HL-60 (cell line): ENCODE data around the gene ARID1B.

Experiments used
- DNase-seq, 2 experiments: peaks; one replicate each; pipeline ENCODE4 v3.0.0-alpha.2; 2010 to 2020; ENCODE audit warnings: low read depth in 1 of 2, low spot score in 1 of 2
- H3K27ac ChIP-seq: fragments of 250-450 bp; sonication (Bioruptor Pico); replicated peaks from 2 replicates; pipeline ENCODE4 v1.5.1; 2020; ENCODE audit warnings: mild to moderate bottlenecking, moderate library complexity
- H3K27me3 ChIP-seq: fragments of 250-450 bp; sonication (Bioruptor Pico); 2 replicates; pipeline ENCODE4 v1.5.1; 2021; ENCODE audit warnings: mild to moderate bottlenecking, moderate library complexity; ENCODE audit not compliant: insufficient read depth, poor library complexity, severe bottlenecking
- H3K4me3 ChIP-seq: replicated peaks from 2 replicates; pipeline ENCODE4 v1.5.1; 2011; ENCODE audit warnings: mild to moderate bottlenecking, control low read depth, low read length; ENCODE audit not compliant: insufficient read depth
- GABPA ChIP-seq: IDR thresholded peaks from 2 replicates; pipeline ENCODE4 v1.6.1; 2012; ENCODE audit warnings: low read depth
- POLR2AphosphoS5 ChIP-seq: IDR thresholded peaks from 2 replicates; pipeline ENCODE4 v1.6.1; 2012; ENCODE audit warnings: low read depth
- SPI1 ChIP-seq: IDR thresholded peaks from 2 replicates; pipeline ENCODE4 v1.6.1; 2012; ENCODE audit warnings: low read depth, mild to moderate bottlenecking, borderline replicate concordance
- TF ChIP-seq, protein P1 (sequence below): IDR thresholded peaks from one replicate; pipeline ENCODE4 v1.5.1; 2011; ENCODE audit warnings: low read length, control low read depth, inconsistent platforms; ENCODE audit not compliant: insufficient read depth
- TF ChIP-seq, protein P2 (sequence below): IDR thresholded peaks from 2 replicates; pipeline ENCODE4 v1.6.1; 2012; ENCODE audit warnings: low read depth; ENCODE audit not compliant: insufficient replicate concordance

Gene ARID1B

DNA sequence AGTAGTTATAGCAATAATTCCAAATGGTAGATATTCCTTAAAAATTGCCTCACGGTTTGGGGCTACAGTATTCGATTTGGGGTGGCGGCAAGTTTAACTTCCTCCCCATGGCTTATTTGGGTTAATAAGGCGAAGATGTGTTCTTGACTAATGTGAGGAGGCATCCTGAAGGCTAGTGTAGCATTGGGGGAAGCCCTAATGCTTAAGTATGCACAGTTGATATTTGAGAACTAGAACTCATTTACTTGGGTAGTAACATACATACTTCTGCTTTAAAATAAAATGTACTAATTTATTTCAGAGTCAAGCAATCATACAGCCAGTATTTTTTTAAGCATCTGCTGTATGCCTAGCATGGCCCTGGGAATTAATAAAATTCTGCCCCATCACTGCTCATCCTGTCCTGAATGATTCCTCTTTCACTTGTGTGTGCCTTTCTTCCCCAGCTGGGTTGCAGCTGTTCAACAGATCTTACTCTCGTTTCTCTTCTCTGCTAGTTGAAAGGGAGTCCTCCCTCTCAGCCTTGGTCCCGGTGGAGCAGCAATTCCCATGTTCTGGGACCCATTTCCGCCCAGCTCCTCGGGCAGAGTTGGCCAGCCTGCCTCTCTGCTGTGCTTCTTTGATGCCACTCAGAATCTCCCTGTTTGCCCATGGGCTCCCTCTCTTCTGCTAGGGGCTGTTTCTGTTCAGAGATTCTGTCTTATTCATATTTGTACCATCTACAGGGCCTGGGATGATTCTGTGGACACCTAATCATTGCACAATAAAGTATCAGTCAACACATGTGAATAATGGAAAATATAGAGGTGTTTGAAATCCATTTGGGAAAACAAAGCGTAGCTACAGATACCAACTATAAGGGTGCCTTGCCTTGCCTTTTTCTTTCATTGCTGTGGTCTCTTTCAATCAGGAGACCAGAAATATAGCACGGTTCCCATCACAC, 104.8 kb downstream of the ARID1B start:
- Histone ChIP-seq H3K27me3 (no peaks in the 10 kb centered on the region), H3K27ac (no peak overlapping the region), H3K4me3 (no peak overlapping the region)
- TF ChIP-seq GABPA (no peak), SPI1 (no peak)
- DNase-seq: no peak

DNA sequence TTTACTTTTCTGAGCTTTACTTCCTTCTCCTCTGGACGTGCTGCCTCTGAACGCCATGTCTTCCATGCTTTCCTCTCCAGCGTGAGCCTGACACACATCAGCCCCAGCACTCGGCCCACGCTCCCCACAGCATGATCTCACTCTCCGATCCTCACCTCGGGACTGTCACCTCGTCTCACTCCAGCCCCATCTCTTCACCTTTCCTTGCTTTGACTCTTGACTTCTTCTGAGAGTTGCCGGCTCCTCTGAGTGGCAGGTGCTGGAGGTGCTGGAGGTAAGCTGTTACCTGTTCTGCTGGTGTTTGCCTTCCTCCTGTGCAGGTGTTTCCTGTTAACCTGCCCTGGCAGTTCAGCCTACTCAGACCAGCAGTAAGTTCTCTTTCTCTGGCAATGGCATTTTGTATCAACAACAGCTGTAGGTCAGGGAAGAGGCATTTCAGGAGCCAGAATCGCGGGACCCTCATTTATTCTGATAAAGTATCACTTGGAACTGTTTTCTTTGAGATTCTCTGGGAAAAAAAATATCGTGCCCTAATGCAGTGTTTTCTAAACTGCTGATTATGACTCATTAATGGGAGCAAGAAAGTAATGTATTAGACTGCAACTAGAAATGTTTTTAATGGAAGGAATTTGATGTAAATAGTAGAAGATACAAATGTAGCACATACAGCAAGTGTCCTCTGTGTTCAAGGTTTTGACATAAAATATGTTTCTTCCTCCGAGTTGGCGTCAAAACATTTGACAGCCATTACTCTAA, 106.5 kb downstream of the ARID1B start:
- no peak for DNase-seq
- no peak overlapping the region for H3K27ac ChIP-seq
- H3K4me3 ChIP-seq: no peak overlapping the region
- TF ChIP-seq SPI1: no peak
- TF ChIP-seq POLR2AphosphoS5: no peak
- TF ChIP-seq GABPA: no peak
- TF ChIP-seq, protein P1, sequence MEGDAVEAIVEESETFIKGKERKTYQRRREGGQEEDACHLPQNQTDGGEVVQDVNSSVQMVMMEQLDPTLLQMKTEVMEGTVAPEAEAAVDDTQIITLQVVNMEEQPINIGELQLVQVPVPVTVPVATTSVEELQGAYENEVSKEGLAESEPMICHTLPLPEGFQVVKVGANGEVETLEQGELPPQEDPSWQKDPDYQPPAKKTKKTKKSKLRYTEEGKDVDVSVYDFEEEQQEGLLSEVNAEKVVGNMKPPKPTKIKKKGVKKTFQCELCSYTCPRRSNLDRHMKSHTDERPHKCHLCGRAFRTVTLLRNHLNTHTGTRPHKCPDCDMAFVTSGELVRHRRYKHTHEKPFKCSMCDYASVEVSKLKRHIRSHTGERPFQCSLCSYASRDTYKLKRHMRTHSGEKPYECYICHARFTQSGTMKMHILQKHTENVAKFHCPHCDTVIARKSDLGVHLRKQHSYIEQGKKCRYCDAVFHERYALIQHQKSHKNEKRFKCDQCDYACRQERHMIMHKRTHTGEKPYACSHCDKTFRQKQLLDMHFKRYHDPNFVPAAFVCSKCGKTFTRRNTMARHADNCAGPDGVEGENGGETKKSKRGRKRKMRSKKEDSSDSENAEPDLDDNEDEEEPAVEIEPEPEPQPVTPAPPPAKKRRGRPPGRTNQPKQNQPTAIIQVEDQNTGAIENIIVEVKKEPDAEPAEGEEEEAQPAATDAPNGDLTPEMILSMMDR: no peak
- TF ChIP-seq, protein P2, sequence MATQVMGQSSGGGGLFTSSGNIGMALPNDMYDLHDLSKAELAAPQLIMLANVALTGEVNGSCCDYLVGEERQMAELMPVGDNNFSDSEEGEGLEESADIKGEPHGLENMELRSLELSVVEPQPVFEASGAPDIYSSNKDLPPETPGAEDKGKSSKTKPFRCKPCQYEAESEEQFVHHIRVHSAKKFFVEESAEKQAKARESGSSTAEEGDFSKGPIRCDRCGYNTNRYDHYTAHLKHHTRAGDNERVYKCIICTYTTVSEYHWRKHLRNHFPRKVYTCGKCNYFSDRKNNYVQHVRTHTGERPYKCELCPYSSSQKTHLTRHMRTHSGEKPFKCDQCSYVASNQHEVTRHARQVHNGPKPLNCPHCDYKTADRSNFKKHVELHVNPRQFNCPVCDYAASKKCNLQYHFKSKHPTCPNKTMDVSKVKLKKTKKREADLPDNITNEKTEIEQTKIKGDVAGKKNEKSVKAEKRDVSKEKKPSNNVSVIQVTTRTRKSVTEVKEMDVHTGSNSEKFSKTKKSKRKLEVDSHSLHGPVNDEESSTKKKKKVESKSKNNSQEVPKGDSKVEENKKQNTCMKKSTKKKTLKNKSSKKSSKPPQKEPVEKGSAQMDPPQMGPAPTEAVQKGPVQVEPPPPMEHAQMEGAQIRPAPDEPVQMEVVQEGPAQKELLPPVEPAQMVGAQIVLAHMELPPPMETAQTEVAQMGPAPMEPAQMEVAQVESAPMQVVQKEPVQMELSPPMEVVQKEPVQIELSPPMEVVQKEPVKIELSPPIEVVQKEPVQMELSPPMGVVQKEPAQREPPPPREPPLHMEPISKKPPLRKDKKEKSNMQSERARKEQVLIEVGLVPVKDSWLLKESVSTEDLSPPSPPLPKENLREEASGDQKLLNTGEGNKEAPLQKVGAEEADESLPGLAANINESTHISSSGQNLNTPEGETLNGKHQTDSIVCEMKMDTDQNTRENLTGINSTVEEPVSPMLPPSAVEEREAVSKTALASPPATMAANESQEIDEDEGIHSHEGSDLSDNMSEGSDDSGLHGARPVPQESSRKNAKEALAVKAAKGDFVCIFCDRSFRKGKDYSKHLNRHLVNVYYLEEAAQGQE: no peak
- no peaks in the 10 kb centered on the region for H3K27me3 ChIP-seq

DNA sequence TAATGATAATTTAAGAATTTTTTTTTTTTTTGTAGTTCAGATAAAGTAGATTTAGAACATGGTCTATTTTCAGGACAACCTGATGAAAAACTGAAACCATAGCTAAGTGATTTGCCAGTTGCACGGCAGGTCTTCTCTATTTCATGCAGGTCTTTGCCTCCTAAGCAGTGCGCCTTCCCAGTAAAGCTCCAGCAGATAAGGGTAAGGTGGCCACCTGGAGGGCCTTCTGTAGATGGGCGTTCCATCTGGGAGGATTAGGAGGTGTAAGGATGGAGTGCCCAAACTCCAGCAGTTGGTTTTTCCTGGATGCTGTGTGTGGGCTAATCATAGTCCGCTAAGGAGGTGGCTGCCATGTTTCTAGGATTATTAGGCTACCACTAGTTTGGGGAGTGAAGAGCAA, 107.1 kb downstream of the ARID1B start:
- Histone ChIP-seq H3K4me3 (no peak overlapping the region), H3K27me3 (no peaks in the 10 kb centered on the region), H3K27ac (no peak overlapping the region)
- no peak for DNase-seq
- TF ChIP-seq POLR2AphosphoS5 (no peak), SPI1 (no peak), GABPA (no peak)
- TF ChIP-seq, protein P2: no peak
- TF ChIP-seq, protein P1: no peak

DNA sequence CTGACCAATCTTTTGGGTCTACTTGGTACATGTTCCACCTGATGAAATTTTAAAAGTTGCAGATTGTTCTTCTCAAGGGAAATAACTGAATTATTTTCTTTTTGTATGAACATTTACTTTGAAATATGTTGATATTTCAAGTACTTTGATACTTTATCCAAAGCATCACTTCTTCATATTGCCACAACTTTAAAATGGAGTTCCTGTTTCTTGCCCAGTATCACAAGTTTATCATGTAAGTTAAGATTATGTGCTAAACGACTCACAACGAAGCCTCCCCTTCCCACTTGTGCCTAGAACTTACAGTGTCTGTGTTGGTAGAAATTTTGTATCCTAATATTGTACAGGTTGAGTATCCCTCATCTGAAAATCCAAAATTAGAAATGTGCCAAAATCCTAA, 108.4 kb downstream of the ARID1B start:
- no peak for DNase-seq
- Histone ChIP-seq H3K4me3 (no peak overlapping the region), H3K27ac (no peak overlapping the region), H3K27me3 (no peaks in the 10 kb centered on the region)
- TF ChIP-seq, protein P2: no peak
- TF ChIP-seq POLR2AphosphoS5: no peak
- TF ChIP-seq, protein P1: no peak
- peak; percentile 56; the same call in 1 of the 2 replicates for TF ChIP-seq SPI1
